GM13977 (cell line): ENCODE results near the gene GCH1.
"Not testable (repeated sequence)": the region's sequence is repeated elsewhere in the genome, so short reads cannot be mapped to it uniquely, and the experiment has no call there.

Experiments used
- DNase-seq: peaks from one replicate; pipeline ENCODE4 v3.0.0; 2012; ENCODE audit warnings: low spot score
- in situ Hi-C: fragments of 300-500 bp; cut with MboI; formaldehyde crosslinking; loops from one replicate; pipeline ENCODE4 v1.12.0; 2022; ENCODE audit warnings: low sequenced_read_pairs, low pct_unique_long_range_greater_than_20kb, mixed read lengths, inconsistent platforms; ENCODE audit not compliant: unreplicated experiment
- TF ChIP-seq, protein P1 (sequence below): IDR thresholded peaks from 2 replicates; pipeline ENCODE4 v1.5.1; 2012; ENCODE audit warnings: mild to moderate bottlenecking, control low read depth; ENCODE audit not compliant: insufficient read depth; ENCODE audit errors: extremely low read depth, missing control alignments

GCH1 gene

DNA sequence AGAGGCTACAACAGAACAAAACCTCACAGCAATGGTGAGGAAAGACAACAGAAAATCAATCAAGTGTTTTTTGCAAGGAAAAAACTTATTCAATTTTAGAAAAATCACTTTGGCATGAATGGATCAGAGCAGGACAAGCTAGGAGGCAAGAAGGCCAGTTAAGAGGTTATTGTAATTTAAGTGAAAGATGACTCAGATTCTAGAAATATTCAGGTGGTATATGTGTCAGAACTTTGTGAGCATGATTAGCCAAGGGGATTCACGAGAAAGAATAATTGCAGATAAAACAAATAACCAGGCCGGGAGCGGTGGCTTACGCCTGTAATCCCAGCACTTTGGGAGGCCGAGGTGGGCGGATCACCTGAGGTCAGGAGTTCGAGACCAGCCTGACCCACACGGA, 12.7 kb downstream of the GCH1 start:
- in situ Hi-C loops = no loop called here
- DNase-seq = no peak
- TF ChIP-seq, protein P1, sequence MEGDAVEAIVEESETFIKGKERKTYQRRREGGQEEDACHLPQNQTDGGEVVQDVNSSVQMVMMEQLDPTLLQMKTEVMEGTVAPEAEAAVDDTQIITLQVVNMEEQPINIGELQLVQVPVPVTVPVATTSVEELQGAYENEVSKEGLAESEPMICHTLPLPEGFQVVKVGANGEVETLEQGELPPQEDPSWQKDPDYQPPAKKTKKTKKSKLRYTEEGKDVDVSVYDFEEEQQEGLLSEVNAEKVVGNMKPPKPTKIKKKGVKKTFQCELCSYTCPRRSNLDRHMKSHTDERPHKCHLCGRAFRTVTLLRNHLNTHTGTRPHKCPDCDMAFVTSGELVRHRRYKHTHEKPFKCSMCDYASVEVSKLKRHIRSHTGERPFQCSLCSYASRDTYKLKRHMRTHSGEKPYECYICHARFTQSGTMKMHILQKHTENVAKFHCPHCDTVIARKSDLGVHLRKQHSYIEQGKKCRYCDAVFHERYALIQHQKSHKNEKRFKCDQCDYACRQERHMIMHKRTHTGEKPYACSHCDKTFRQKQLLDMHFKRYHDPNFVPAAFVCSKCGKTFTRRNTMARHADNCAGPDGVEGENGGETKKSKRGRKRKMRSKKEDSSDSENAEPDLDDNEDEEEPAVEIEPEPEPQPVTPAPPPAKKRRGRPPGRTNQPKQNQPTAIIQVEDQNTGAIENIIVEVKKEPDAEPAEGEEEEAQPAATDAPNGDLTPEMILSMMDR = no peak

DNA sequence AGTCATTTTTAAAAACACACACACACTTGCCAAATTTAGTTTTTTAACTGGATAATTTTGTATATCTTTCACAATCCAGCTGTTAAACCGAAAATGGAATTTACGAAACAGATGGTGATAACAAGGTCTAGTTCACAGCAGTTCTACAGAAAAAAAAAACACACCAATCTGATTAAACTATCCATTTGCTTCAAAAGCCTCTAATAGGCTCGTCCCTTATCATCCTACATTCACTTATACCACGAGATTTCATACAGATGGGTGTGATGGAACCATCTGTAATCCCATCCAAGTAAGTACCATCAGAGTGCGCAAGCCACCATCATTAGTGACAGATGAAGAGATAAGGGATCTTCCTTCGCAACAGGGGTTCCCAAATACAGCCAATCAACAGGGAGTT, 20.1 kb downstream of the GCH1 start:
- DNase-seq = no peak
- in situ Hi-C loops = no loop called here
- TF ChIP-seq, protein P1 = no peak

DNA sequence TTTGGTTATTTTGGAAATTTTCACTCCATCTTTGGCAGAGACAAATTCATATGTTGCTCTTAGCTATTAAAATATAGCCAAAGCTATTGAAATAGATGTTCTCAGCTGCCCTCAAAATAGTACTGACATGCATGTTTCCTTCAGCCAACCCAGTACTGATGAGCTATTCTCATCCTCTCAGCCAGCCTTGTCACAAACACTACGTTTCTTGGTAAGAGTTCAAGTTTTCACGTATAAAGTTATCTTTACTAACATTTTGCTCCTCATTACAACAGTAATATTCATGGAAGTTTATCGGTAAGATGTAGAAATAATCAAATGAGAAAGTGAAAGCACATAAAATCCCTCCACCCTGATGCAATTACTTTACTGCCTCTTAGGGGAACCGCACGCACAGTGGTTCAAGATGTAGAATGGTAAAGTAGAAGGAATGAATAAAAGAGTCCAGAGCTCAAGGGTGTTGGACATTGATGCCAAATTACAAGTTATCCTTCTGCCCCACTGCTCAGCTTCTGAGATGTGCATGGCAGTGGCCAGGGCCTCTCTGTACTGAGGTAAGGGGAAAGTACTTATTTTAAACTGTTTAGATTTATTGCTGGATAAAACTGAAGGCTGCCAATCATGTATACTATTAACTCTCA, 20.7 kb downstream of the GCH1 start:
- in situ Hi-C loops = no loop called here
- DNase-seq = peak; percentile 57
- TF ChIP-seq, protein P1 = no peak

DNA sequence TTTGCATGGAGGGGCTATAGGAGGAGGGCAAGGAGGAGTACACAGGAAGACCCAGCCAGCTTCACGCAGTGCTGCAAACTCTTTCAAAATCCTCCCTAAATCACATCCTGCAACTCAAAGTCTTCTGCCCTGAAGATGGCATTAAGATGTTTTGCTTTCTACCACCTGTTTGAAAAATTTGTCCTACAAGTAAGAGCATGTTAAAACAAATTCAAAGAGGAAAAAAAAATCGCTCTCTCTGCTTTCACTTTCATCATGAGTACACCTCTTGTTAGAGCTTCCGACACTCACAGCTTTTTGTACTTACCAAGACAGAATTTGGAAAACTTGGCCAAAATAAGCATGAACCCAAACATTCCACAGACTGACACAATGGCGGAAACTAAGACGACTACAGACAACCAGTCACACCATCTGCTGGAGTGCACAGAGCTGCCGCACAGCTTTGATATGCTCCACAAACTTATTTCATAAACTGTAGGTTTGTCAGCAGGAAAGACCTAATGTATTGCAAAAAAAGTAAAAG, 21.3 kb downstream of the GCH1 start:
- peak; percentile 26 for DNase-seq
- TF ChIP-seq, protein P1 = no peak
- in situ Hi-C loops = no loop called here

DNA sequence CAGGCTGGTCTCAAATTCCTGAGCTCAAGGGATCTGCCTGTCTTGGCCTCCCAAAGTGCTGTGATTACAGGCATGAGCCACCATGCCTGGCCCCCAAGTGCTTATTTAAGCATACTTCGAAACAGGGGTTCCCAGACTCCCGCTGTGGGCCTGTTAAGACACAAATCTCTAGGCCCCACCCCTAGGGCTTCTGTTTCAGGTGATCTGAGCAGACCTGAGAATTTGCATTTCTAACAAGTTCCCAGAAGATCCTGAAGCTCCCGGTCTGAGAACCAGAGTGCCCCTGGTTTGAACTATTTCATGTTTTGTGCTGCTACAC, 25.0 kb downstream of the GCH1 start:
- TF ChIP-seq, protein P1 = no peak
- in situ Hi-C loops = no loop called here
- no peak for DNase-seq

DNA sequence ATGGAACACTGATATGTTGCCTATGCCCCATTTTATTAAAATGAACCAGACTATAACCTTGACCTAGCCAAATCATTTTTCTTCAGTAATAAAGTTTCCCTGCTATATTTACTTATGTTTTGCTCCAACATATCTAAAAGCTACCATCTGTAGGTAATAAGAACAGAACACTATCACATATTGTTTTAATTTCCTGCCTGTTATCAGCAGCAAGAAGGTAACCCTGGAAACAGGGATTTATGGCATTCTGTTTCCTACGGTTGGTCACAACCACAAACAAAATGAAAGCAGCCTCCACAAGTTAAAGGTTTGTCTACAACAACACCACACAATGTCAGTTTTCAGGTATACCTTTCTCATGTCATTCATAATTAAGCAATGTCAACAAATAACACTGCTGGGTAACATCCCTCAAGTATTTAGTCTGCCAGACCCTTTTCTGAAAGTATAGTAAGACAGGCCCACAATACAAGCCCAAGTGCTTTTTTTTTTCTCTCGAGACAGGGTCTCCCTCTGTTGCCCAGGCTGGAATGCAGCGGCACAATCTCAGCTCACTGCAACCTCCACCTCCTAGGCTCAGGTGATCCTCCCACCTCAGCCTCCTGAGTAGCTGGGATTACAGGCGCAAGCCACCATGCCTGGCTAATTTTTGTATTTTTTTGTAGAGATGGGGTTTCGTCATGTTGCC, 25.5 kb downstream of the GCH1 start:
- in situ Hi-C loops = no loop called here
- DNase-seq = no peak
- TF ChIP-seq, protein P1 = no peak

DNA sequence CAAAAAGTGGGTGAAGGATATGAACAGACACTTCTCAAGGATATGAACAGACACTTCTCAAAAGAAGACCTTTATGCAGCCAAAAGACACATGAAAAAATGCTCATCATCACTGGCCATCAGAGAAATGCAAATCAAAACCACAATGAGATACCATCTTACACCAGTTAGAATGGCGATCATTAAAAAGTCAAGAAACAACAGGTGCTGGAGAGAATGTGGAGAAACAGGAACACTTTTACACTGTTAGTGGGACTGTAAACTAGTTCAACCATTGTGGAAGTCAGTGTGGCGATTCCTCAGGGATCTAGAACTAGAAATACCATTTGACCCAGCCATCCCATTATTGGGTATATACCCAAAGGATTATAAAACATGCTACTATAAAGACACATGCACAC, 27.0 kb downstream of the GCH1 start:
- in situ Hi-C loops, DNase-seq: not testable (repeated sequence)

DNA sequence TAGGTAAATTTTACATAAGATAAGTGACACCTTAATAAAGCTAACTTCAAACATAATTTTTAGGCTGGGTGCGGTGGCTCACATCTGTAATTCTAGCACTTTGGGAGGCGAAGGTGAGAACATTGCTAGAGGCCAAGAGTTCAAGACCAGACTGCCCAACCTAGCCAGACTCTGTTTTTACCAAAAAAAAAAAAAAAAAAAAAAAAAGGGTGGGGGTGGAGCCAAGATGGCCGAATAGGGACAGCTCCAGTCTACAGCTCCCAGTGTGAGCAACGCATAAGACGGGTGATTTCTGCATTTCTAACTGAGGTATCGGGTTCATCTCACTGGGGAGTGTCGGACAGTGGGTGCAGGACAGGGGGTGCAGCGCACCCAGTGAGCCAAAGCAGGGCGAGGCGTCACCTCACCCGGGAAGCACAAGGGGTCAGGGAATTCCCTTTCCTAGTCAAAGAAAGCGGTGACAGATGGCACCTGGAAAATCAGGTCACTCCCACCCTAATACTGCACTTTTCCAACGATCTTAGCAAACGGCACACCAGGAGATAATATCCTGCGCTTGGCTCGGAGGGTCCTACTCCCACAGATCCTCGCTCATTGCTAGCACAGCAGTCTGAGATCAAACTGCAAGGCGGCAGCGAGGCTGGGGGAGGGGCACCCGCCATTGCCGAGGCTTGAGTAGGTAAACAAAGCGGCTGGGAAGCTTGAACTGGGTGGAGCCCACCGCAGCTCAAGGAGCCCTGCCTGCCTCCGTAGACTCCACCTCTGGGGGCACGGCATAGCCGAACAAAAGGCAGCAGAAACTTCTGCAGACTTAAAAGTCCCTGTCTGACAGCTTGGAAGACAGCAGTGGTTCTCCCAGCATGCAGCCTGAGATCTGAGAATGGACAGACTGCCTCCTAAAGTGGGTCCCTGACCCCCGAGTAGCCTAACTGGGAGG, 32.2 kb downstream of the GCH1 start:
- DNase-seq, in situ Hi-C loops: not testable (repeated sequence)
